ENCODE results near the gene TAS2R16.

GRCh38 chr7:122974229-122974628 lies 21.3 kb downstream of the TAS2R16 start:
- no peak for TF ChIP-seq PATZ1 (CRISPR knock-in tag; IDR thresholded peaks at IDR 0.05; ENCODE audit: borderline replicate concordance)
- no peak for TF ChIP-seq TCF4 (CRISPR knock-in tag; IDR thresholded peaks at IDR 0.05; ENCODE audit: borderline replicate concordance)
- no peak for TF ChIP-seq ZNF70 (CRISPR knock-in tag; IDR thresholded peaks at IDR 0.05)
- no peak for TF ChIP-seq SNAI2 (CRISPR knock-in tag; IDR thresholded peaks at IDR 0.05)
- TF ChIP-seq ZFP30 (CRISPR knock-in tag; IDR thresholded peaks at IDR 0.05): no peak
- no peak for TF ChIP-seq ISL1 (CRISPR knock-in tag; IDR thresholded peaks at IDR 0.05)
- TF ChIP-seq ZNF565 (CRISPR knock-in tag; conservative IDR thresholded peaks at IDR 0.05; ENCODE audit: low read depth): no peak
- no peak for TF ChIP-seq CSRNP3 (CRISPR knock-in tag; IDR thresholded peaks at IDR 0.05)
